HuH-7.5 (cell line): ENCODE data around the gene CELSR1.

Experiments used
- DNase-seq: peaks from one replicate; pipeline ENCODE4 v3.0.0; 2011; ENCODE audit warnings: low spot score

CELSR1 gene

GRCh38 chr22:46537225-46537945, at the start of gene CELSR1:
Gene CELSR1 (minus strand): TSS chr22:46537620. CDS start chr22:46537170, 450 bp downstream.
- peak; percentile 91 for DNase-seq

GRCh38 chr22:46587061-46587460, 49.6 kb upstream of the CELSR1 start:
- no peak for DNase-seq

- DNase-seq: no peak
Observed at GRCh38 chr22:46586531-46587011, 49.2 kb upstream of the CELSR1 start.

- no peak for DNase-seq
Observed at GRCh38 chr22:46586123-46586519, 48.7 kb upstream of the CELSR1 start.

GRCh38 chr22:46585340-46586122, 48.1 kb upstream of the CELSR1 start:
- no peak for DNase-seq

- DNase-seq: no peak
Observed at GRCh38 chr22:46584081-46584921, 46.9 kb upstream of the CELSR1 start.

- DNase-seq: no peak
Observed at GRCh38 chr22:46583571-46583970, 46.2 kb upstream of the CELSR1 start.

- DNase-seq: no peak
Observed at GRCh38 chr22:46582281-46582933, 45.0 kb upstream of the CELSR1 start.

GRCh38 chr22:46581538-46582244, 44.3 kb upstream of the CELSR1 start:
- DNase-seq: no peak

GRCh38 chr22:46580940-46581537, 43.6 kb upstream of the CELSR1 start:
- no peak for DNase-seq

- no peak for DNase-seq
Observed at GRCh38 chr22:46579751-46580449, 42.5 kb upstream of the CELSR1 start.

- DNase-seq: peak; percentile 77
Observed at GRCh38 chr22:46578824-46579561, 41.6 kb upstream of the CELSR1 start.

GRCh38 chr22:46578251-46578823, 40.9 kb upstream of the CELSR1 start:
- no peak for DNase-seq

GRCh38 chr22:46577368-46578249, 40.2 kb upstream of the CELSR1 start:
- DNase-seq: no peak

- DNase-seq: peak; percentile 82
Observed at GRCh38 chr22:46576556-46577367, 39.3 kb upstream of the CELSR1 start.

GRCh38 chr22:46575911-46576555, 38.6 kb upstream of the CELSR1 start:
- no peak for DNase-seq
